Naive thymus-derived CD4-positive, alpha-beta T cell (primary cell): ENCODE results near the gene OR2S2. TPM values are rescaled to one million over a fixed set of nuclear protein-coding genes. Genes with fewer than 3 reads are reported as not detected.

Experiments
- ATAC-seq: fragments of 150-1000 bp; cut with Tn5 transposase; 2 replicates; pipeline ENCODE4 v1.10.0; 2021; ENCODE audit warnings: mild to moderate bottlenecking, moderate library complexity
- CTCF ChIA-PET: fragments of 350-600 bp; sonication (Branson Sonifier 250); formaldehyde crosslinking; loops from one replicate; lab custom pipeline; 2021; ENCODE audit warnings: antibody characterized with exemption; lab: Charles Lee
- POLR2A ChIA-PET: fragments of 350-600 bp; sonication (Branson Sonifier 250); formaldehyde crosslinking; loops from one replicate; lab custom pipeline; 2021; ENCODE audit warnings: antibody characterized with exemption, inconsistent platforms; lab: Charles Lee
- DNase-seq, 9 donors: peaks; one replicate each; pipeline versions ENCODE4 v3.0.0 to v3.0.0-alpha.2; 2020 to 2022; ENCODE audit warnings: mixed read lengths in 1 of 9
- H3K27ac ChIP-seq: one replicate; pipeline ENCODE4 v1.7.0; 2013; ENCODE audit warnings: mild to moderate bottlenecking, low read depth, low read length, moderate library complexity
- H3K27me3 ChIP-seq, 2 donors: one replicate each; pipeline ENCODE4 v1.7.0; 2013; ENCODE audit warnings: low read length in 2 of 2, mild to moderate bottlenecking in 2 of 2, moderate library complexity in 2 of 2; ENCODE audit not compliant: control insufficient read depth in 2 of 2, insufficient read depth in 2 of 2
- H3K36me3 ChIP-seq, 3 experiments: 1 replicate in 2 of 3; 2 replicates in 1 of 3; pipeline ENCODE4 v1.7.0; 2013; ENCODE audit warnings: low read length in 3 of 3, mild to moderate bottlenecking in 3 of 3, moderate library complexity in 1 of 3; ENCODE audit not compliant: insufficient read depth in 3 of 3, control insufficient read depth in 2 of 3
- H3K4me1 ChIP-seq, 2 donors: one replicate each; pipeline ENCODE4 v1.7.0; 2013; ENCODE audit warnings: low read length in 2 of 2, mild to moderate bottlenecking in 2 of 2, moderate library complexity in 1 of 2; ENCODE audit not compliant: control insufficient read depth in 2 of 2, insufficient read depth in 2 of 2
- H3K4me3 ChIP-seq: 2 replicates; pipeline ENCODE4 v1.7.0; 2013; ENCODE audit warnings: mild to moderate bottlenecking, low read length
- H3K9me3 ChIP-seq, 3 experiments: 1 replicate in 2 of 3; 2 replicates in 1 of 3; pipeline ENCODE4 v1.7.0; 2013; ENCODE audit warnings: low read length in 3 of 3; ENCODE audit not compliant: control insufficient read depth in 2 of 3
- H3K27ac Mint-ChIP-seq, 9 donors: one replicate each; pipeline ENCODE4 v1.8.0; 2020 to 2022; ENCODE audit warnings: mixed read lengths in 9 of 9, mild to moderate bottlenecking in 8 of 9, moderate library complexity in 5 of 9, inconsistent platforms in 2 of 9
- H3K27me3 Mint-ChIP-seq, 5 donors: one replicate each; pipeline ENCODE4 v1.8.0; 2021 to 2022; ENCODE audit warnings: mixed read lengths in 5 of 5, mild to moderate bottlenecking in 1 of 5
- H3K36me3 Mint-ChIP-seq, 5 donors: one replicate each; pipeline ENCODE4 v1.8.0; 2020 to 2022; ENCODE audit warnings: mixed read lengths in 5 of 5, mild to moderate bottlenecking in 3 of 5, inconsistent platforms in 1 of 5
- H3K4me1 Mint-ChIP-seq, 7 donors: one replicate each; pipeline ENCODE4 v1.8.0; 2020 to 2022; ENCODE audit warnings: mixed read lengths in 7 of 7, mild to moderate bottlenecking in 3 of 7, inconsistent platforms in 1 of 7
- H3K4me3 Mint-ChIP-seq, 10 donors: one replicate each; pipeline ENCODE4 v1.8.0; 2020 to 2022; ENCODE audit warnings: mild to moderate bottlenecking in 10 of 10, mixed read lengths in 10 of 10, moderate library complexity in 6 of 10, inconsistent platforms in 2 of 10
- H3K9me3 Mint-ChIP-seq, 11 donors: one replicate each; pipeline ENCODE4 v1.8.0; 2020 to 2022; ENCODE audit warnings: mixed read lengths in 11 of 11, mild to moderate bottlenecking in 4 of 11, inconsistent platforms in 1 of 11, moderate library complexity in 1 of 11
- intact Hi-C, 2 donors: fragments of 100-400 bp; cut with micrococcal nuclease; formaldehyde crosslinking; loops; one replicate each; pipeline ENCODE4 v1.15.1; 2023
- polyA plus RNA-seq, 2 donors: library from polyadenylated mRNA; unstranded; fragments of 300-500 nt; fragmentation: Illumina TruSeq; gene quantifications; one replicate each; pipeline ENCODE4 v1.2.3, GENCODE V29; 2021
- total RNA-seq, 6 experiments: library from RNA in 5 of 6; stranded (reverse) in 5 of 6; gene quantifications; 1 replicate in 5 of 6; 2 replicates in 1 of 6; pipeline ENCODE4 v1.2.3 and lab custom pipeline; 2021 to 2026

The OR2S2 gene
- total and polyA plus RNA-seq, 7 experiments from 2014 or later: not detected

DNA sequence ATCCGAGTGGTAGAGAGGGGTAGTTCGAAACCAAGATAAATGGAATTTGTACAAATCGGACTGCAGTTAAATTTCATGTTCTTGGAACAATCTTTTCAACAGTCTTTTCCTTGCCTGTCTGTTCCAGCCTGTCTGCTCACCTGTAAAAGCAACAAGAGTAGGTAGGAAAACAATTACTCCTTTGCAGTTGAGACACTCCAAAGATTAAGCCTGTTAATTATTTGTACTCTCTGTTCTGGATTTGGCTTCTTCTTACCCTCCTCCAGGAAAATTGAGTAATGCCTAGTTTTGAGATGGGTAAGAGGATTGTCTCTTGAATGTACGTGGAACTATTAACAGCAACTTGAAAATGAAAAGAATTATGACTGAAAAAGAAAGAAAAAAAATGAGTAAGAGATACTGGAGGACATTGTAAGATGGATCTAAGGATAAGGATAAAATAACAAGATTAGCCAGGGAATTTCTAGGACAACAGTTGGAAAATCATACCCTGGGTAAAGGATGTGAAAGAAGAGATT lies 24.3 kb downstream of the OR2S2 start:
- intact Hi-C loops: no loop called here
- H3K36me3 ChIP-seq: no peaks in the 10 kb centered on the region
- H3K4me1 ChIP-seq: peaks cover 0 to 18% of the 10 kb centered on the region in 2 donors
- Mint-ChIP-seq H3K4me3 (peak overlapping the region in 4 of 10 donors; percentile 7 to 74 (median 34)), H3K9me3 (peaks cover 0 to 10% (median 3%) of the 10 kb centered on the region in 11 donors), H3K27ac (peak overlapping the region in 6 of 9 donors; percentile 13 to 82 (median 56)), H3K36me3 (peaks cover 0 to 8% (median 6%) of the 10 kb centered on the region in 5 donors), H3K4me1 (peaks cover 23 to 60% (median 43%) of the 10 kb centered on the region in 7 donors), H3K27me3 (peaks cover 0 to 16% (median 0%) of the 10 kb centered on the region in 5 donors)
- ATAC-seq: no peak
- no peak overlapping the region for H3K27ac ChIP-seq
- POLR2A ChIA-PET: no interaction called here
- H3K4me3 ChIP-seq: no peak overlapping the region
- CTCF ChIA-PET: interaction anchor here (0.9 kb wide), 1 partner anchor 12 kb away, joined by 5 read pairs; no protein-coding TSS in a partner anchor
- no peaks in the 10 kb centered on the region for H3K27me3 ChIP-seq
- DNase-seq: no peak
- H3K9me3 ChIP-seq: no peaks in the 10 kb centered on the region

DNA sequence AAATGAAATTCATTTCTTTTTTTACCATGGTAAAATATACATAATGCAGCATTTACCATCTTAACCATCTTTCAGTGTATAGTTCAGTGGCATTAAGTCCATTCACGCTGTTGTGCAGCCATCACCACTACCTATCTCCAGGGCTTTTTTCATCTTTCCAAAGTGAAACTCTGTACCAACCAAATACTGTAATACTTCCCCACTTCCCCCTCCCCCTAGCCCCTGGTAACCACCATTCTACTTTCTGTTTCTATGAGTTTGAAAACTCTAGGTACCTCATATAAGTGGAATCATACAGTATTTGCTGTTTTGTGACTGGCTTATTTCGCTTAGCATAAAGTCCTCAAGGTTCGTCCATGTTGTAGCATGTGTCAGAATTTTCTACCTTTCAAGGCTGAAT lies 25.2 kb downstream of the OR2S2 start:
- Mint-ChIP-seq H3K36me3 (peaks cover 0 to 8% (median 6%) of the 10 kb centered on the region in 5 donors), H3K4me1 (peaks cover 17 to 52% (median 35%) of the 10 kb centered on the region in 7 donors), H3K4me3 (peak overlapping the region in 5 of 10 donors; percentile 31 to 74 (median 52)), H3K27ac (peak overlapping the region in 7 of 9 donors; percentile 13 to 63 (median 47)), H3K9me3 (peaks cover 0 to 10% (median 2%) of the 10 kb centered on the region in 11 donors), H3K27me3 (peaks cover 0 to 16% (median 0%) of the 10 kb centered on the region in 5 donors)
- DNase-seq (peak in 2 of 9 donors; percentile 27 to 49), ATAC-seq (peak; percentile 57)
- Histone ChIP-seq H3K27ac (no peak overlapping the region), H3K4me1 (peaks cover 0 to 12% of the 10 kb centered on the region in 2 donors), H3K36me3 (no peaks in the 10 kb centered on the region), H3K4me3 (no peak overlapping the region), H3K9me3 (no peaks in the 10 kb centered on the region), H3K27me3 (no peaks in the 10 kb centered on the region)
- ChIA-PET CTCF (interaction anchor here (0.6 to 0.9 kb wide), 3 partner anchors 12 to 499 kb away, joined by 4 to 5 read pairs (median 4); no protein-coding TSS in a partner anchor), POLR2A (no interaction called here)
- intact Hi-C loops: no loop called here

DNA sequence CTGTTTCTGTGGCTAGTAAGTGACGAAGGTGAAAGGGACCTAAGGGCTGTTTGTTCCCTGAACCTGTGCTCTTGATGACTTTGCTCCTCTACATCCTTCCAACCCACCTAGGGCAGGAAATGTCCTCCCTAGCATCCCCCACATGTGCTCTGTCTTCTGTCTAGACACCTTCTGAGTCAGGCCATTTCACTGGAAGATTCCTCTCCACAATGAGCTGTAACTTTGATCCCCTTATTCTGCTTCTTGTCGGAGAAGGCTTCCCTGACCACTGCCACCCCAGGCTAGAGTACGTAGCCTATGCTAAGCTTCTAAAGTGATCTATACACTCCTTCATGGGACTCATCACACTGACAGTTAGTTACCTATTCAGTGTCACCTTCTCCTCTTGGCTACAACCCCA lies 27.0 kb downstream of the OR2S2 start:
- Histone ChIP-seq H3K4me1 (peaks cover 0 to 4% of the 10 kb centered on the region in 2 donors), H3K27ac (no peak overlapping the region), H3K36me3 (no peaks in the 10 kb centered on the region), H3K4me3 (no peak overlapping the region), H3K27me3 (no peaks in the 10 kb centered on the region), H3K9me3 (no peaks in the 10 kb centered on the region)
- H3K27ac Mint-ChIP-seq: no peak overlapping the region
- intact Hi-C loops: no loop called here
- peaks cover 9 to 39% (median 20%) of the 10 kb centered on the region in 7 donors for H3K4me1 Mint-ChIP-seq
- H3K36me3 Mint-ChIP-seq: no peaks in the 10 kb centered on the region
- POLR2A ChIA-PET: no interaction called here
- peaks cover 0 to 28% (median 0%) of the 10 kb centered on the region in 5 donors for H3K27me3 Mint-ChIP-seq
- DNase-seq (no peak), ATAC-seq (no peak)
- CTCF ChIA-PET: interaction anchor here (0.8 kb wide), 1 partner anchor 14 kb away, joined by 3 read pairs; no protein-coding TSS in a partner anchor
- no peak overlapping the region for H3K4me3 Mint-ChIP-seq
- H3K9me3 Mint-ChIP-seq: peaks cover 0 to 3% (median 0%) of the 10 kb centered on the region in 11 donors

DNA sequence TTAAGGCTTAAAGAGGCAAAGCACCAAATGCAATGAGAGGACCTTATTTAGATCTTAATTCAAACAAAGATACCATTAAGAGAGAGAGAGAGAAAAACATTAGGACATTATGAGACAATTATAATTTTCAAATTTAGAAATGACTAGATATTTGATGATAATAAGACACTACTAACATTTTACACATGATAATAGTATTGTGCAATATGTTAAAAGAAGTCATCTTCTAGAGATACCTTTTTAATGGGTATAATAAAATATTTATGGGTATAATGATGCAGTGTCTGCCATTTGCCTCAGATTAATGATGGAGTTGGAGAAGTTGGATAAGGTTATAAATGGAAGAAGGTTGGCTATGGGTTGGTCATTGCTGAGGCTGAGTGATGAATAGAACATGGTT lies 27.4 kb downstream of the OR2S2 start:
- no peaks in the 10 kb centered on the region for H3K36me3 ChIP-seq
- Mint-ChIP-seq H3K9me3 (peaks cover 0 to 3% (median 0%) of the 10 kb centered on the region in 11 donors), H3K4me1 (peaks cover 9 to 39% (median 20%) of the 10 kb centered on the region in 7 donors), H3K27ac (no peak overlapping the region), H3K27me3 (peaks cover 0 to 28% (median 0%) of the 10 kb centered on the region in 5 donors), H3K36me3 (no peaks in the 10 kb centered on the region), H3K4me3 (no peak overlapping the region)
- H3K4me3 ChIP-seq: no peak overlapping the region
- CTCF ChIA-PET: interaction anchor here (0.8 kb wide), 1 partner anchor 14 kb away, joined by 3 read pairs; no protein-coding TSS in a partner anchor
- intact Hi-C loops: no loop called here
- H3K27ac ChIP-seq: no peak overlapping the region
- H3K4me1 ChIP-seq: peaks cover 0 to 4% of the 10 kb centered on the region in 2 donors
- no peaks in the 10 kb centered on the region for H3K9me3 ChIP-seq
- POLR2A ChIA-PET: no interaction called here
- no peak for DNase-seq
- ATAC-seq: no peak
- H3K27me3 ChIP-seq: no peaks in the 10 kb centered on the region

DNA sequence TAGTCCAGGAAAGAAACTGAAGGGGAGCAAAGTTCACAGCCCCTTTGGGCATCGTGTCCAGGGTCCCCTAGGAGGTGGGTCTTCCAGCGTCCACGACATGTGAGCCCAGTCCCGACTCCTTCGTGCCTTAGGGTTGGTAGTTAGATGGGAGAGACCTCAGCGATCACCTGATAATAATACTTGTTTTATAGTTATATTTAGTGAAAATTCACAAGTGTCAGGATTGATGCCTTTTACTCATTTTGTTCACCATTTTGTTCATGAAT lies 28.6 kb downstream of the OR2S2 start:
- Histone ChIP-seq H3K9me3 (no peaks in the 10 kb centered on the region), H3K36me3 (no peaks in the 10 kb centered on the region), H3K4me3 (no peak overlapping the region), H3K4me1 (peaks cover 0 to 4% of the 10 kb centered on the region in 2 donors), H3K27me3 (no peaks in the 10 kb centered on the region), H3K27ac (no peak overlapping the region)
- Mint-ChIP-seq H3K4me1 (peaks cover 9 to 39% (median 20%) of the 10 kb centered on the region in 7 donors), H3K9me3 (peaks cover 0 to 3% (median 0%) of the 10 kb centered on the region in 11 donors), H3K4me3 (no peak overlapping the region), H3K27me3 (peaks cover 0 to 28% (median 0%) of the 10 kb centered on the region in 5 donors), H3K36me3 (no peaks in the 10 kb centered on the region), H3K27ac (no peak overlapping the region)
- DNase-seq (no peak), ATAC-seq (no peak)
- intact Hi-C loops: no loop called here
- POLR2A ChIA-PET: no interaction called here
- CTCF ChIA-PET: interaction anchor here (1.4 kb wide), 1 partner anchor 15 kb away, joined by 6 read pairs; no protein-coding TSS in a partner anchor

DNA sequence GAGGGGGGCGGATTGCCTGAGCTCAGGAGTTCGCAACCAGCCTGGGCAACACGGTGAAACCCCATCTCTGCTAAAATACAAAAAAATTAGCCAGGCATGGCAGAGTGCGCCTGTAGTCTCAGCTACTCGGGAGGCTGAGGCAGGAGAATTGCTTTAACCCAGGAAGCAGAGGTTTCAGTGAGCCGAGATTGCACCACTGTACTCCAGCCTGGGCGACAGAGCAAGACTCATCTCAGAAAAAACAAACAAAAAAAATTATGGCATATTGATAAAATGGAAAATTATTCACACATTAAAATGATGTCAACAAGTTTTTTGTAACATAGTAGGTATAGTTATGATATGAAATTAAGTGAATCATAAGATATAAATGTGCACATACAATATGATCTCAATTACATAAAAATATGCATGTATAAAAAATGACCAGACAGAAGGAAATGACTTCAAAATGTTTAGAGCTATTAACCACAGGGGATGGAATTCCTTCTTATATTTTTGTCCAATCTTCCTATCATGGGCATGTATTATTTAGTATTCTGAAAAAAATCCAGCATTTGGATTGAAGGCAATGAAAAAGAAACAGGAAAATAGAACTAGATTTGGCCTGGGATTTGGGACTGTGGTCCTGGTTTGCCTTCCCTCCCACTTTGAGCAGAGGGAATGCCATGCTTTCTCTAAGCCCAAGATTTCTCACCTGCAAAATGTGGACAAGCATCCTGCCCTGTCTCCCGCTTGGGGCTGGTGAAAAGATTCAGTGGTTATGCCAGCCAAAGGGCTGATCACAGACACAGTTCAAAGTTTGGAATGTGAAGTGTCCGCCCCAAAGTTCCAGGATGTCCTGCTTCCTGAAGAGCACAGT lies 29.1 kb downstream of the OR2S2 start:
- Histone ChIP-seq H3K27me3 (no peaks in the 10 kb centered on the region), H3K4me1 (peaks cover 0 to 4% of the 10 kb centered on the region in 2 donors), H3K4me3 (no peak overlapping the region), H3K9me3 (no peaks in the 10 kb centered on the region), H3K27ac (no peak overlapping the region), H3K36me3 (no peaks in the 10 kb centered on the region)
- no peak for DNase-seq
- ChIA-PET CTCF (interaction anchor here (0.9 to 1.4 kb wide), 2 partner anchors 16 to 26 kb away, joined by 3 to 6 read pairs; no protein-coding TSS in a partner anchor), POLR2A (interaction anchor here (0.6 to 0.9 kb wide), 3 partner anchors 13 to 817 kb away, joined by 3 to 6 read pairs (median 4); no protein-coding TSS in a partner anchor)
- intact Hi-C loops: no loop called here
- Mint-ChIP-seq H3K4me3 (no peak overlapping the region), H3K36me3 (no peaks in the 10 kb centered on the region), H3K27ac (no peak overlapping the region), H3K9me3 (peaks cover 0 to 3% (median 0%) of the 10 kb centered on the region in 11 donors), H3K27me3 (peaks cover 0 to 28% (median 0%) of the 10 kb centered on the region in 5 donors), H3K4me1 (peaks cover 9 to 41% (median 22%) of the 10 kb centered on the region in 7 donors)
- ATAC-seq: no peak
